Measurements from ENCODE around the gene LDAF1. TPM values are rescaled to one million over a fixed set of nuclear protein-coding genes. Genes with fewer than 3 reads are reported as not detected.
"Not testable (repeated sequence)": the region's sequence is repeated elsewhere in the genome, so short reads cannot be mapped to it uniquely, and the experiment has no call there.

Gene LDAF1
- total RNA-seq (10 to 100 TPM; 25.1 to 45.6 TPM), polyA plus RNA-seq (10 to 100 TPM; 10.4 to 15.6 TPM)
- long read RNA-seq, donor 1, transcript TMEM159-202 (5 exons, 1,812 nt): major isoform, 8 of 19 reads
- long read RNA-seq, donor 1, transcript TMEM159-201 (5 exons, 2,014 nt): minor isoform, 7 of 19 reads
- long read RNA-seq, donor 1, partial matches to known transcripts: 0 of 19 reads
- long read RNA-seq, donor 1, other reads (novel, unspliced or antisense): 0 of 19 reads
- long read RNA-seq, donor 2, partial matches to known transcripts: 0 of 5 reads
- long read RNA-seq, donor 2, other reads (novel, unspliced or antisense): 0 of 5 reads
- long read RNA-seq, donor 3, transcript TMEM159-202 (5 exons, 1,812 nt): major isoform, 5 of 43 reads
- long read RNA-seq, donor 3, partial matches to known transcripts: 33 of 43 reads
- long read RNA-seq, donor 3, other reads (novel, unspliced or antisense): 0 of 43 reads
- long read RNA-seq, donor 4, partial matches to known transcripts: 0 of 2 reads
- long read RNA-seq, donor 4, other reads (novel, unspliced or antisense): 0 of 2 reads
- long read RNA-seq, donor 5, transcript TMEM159-201 (5 exons, 2,014 nt): major isoform, 8 of 13 reads
- long read RNA-seq, donor 5, partial matches to known transcripts: 0 of 13 reads
- long read RNA-seq, donor 5, other reads (novel, unspliced or antisense): 0 of 13 reads

- Histone ChIP-seq H3K4me3 (peak within 1 kb of the TSS; percentile 66), H3K27ac (ENCODE audit: low read depth in 1 of 2, low read length in 1 of 2) (peak within 1 kb of the TSS; percentile 74 to 77), H3K9ac (ENCODE audit: insufficient read depth in 1 of 2, low read length in 2 of 2) (peak within 1 kb of the TSS in 1 of 2 donors; percentile 17), H3K36me3 (ENCODE audit: control insufficient read depth in 4 of 4, insufficient read depth in 4 of 4, low read length in 4 of 4) (no peaks in the 10 kb centered on the region), H3K4me1 (ENCODE audit: control insufficient read depth in 5 of 5, insufficient read depth in 5 of 5, low read length in 5 of 5) (peaks cover 4 to 40% (median 8%) of the 10 kb centered on the region in 5 donors), H3K9me3 (ENCODE audit: control insufficient read depth in 4 of 4, insufficient read depth in 3 of 4, low read length in 3 of 4) (no peaks in the 10 kb centered on the region), H3K27me3 (ENCODE audit: control insufficient read depth in 3 of 3, insufficient read depth in 3 of 3, low read length in 2 of 3) (no peaks in the 10 kb centered on the region)
- DNase-seq (peak; percentile 83 to 91 (median 86)), ATAC-seq (ENCODE audit: insufficient read depth, low FRiP score) (peak; percentile 94)
- WGBS, 2 donors: 1% methylated on average over 54 to 59 of the region's 59 CpGs
- TF ChIP-seq CTCF (IDR thresholded peaks at IDR 0.05; ENCODE audit: control extremely low read depth, extremely low read depth): no peak
These were observed at the start of gene LDAF1 for GRCh38 chr16:21158208-21159110. Gene LDAF1, plus strand, starts transcription at chr16:21158674. Its CDS starts 2,509 bp downstream, at chr16:21161183.

DNA sequence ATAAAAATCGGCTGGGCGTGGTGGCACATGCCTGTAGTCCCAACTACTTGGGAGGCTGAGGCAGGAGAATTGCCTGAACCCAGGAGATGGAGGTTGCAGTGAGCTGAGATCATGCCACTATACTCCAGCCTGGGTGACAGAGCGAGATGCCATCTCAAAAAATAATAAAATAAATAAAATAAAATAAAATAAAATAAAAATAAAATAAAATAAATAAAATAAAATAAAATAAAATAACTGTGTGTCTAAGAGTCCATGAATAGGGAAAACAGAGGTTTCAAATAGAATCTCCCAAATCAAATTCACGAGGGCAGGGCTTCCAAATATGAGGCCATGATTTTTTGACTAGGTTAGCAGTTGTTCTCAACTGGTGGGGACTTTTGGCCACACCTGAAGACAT, 42.9 kb upstream of the LDAF1 start:
- H3K27ac ChIP-seq (ENCODE audit: low read depth in 1 of 2, low read length in 1 of 2); H3K9me3 ChIP-seq (ENCODE audit: control insufficient read depth in 4 of 4, insufficient read depth in 3 of 4, low read length in 3 of 4); H3K9ac ChIP-seq (ENCODE audit: insufficient read depth in 1 of 2, low read length in 2 of 2); H3K4me1 ChIP-seq (ENCODE audit: control insufficient read depth in 5 of 5, insufficient read depth in 5 of 5, low read length in 5 of 5); H3K4me3 ChIP-seq; DNase-seq; ATAC-seq (ENCODE audit: insufficient read depth, low FRiP score); H3K36me3 ChIP-seq (ENCODE audit: control insufficient read depth in 4 of 4, insufficient read depth in 4 of 4, low read length in 4 of 4); H3K27me3 ChIP-seq (ENCODE audit: control insufficient read depth in 3 of 3, insufficient read depth in 3 of 3, low read length in 2 of 3): not testable (repeated sequence)
- WGBS, 2 donors: 97 to 99% methylated on average over 4 of the region's 4 CpGs

DNA sequence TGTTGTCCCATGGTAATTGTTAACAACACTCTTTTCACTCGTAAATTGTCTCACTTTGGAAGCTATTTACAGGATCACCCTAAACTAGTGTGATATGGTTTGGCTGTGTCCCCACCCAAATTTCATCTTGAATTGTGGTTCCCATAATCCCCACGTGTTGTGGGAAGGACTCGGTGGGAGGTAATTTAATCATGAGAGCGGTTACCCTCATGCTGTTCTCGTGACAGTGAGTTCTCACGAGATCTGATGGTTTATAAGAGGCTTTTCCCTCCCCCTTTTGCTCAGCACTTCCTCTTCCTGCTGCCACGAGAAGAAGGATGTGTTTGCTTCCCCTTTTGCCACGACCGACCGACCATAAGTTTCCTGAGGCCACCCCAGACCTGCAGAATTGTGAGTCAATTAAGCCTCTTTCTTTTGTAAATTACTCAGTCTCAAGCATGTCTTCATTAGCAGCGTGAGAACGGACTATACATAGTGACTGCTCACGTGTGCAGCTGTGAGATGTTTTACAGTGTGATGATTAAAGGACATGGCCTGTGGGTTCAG, 42.3 kb upstream of the LDAF1 start:
- no peak for ATAC-seq (ENCODE audit: insufficient read depth, low FRiP score)
- H3K36me3 ChIP-seq (ENCODE audit: control insufficient read depth in 4 of 4, insufficient read depth in 4 of 4, low read length in 4 of 4): no peaks in the 10 kb centered on the region
- peaks cover 0 to 2% (median 0%) of the 10 kb centered on the region in 5 donors for H3K4me1 ChIP-seq (ENCODE audit: control insufficient read depth in 5 of 5, insufficient read depth in 5 of 5, low read length in 5 of 5)
- H3K27me3 ChIP-seq (ENCODE audit: control insufficient read depth in 3 of 3, insufficient read depth in 3 of 3, low read length in 2 of 3): no peaks in the 10 kb centered on the region
- H3K27ac ChIP-seq (ENCODE audit: low read depth in 1 of 2, low read length in 1 of 2): no peak overlapping the region
- peak in 1 of 3 donors; percentile 4 for DNase-seq
- H3K9me3 ChIP-seq (ENCODE audit: control insufficient read depth in 4 of 4, insufficient read depth in 3 of 4, low read length in 3 of 4): no peaks in the 10 kb centered on the region
- no peak overlapping the region for H3K4me3 ChIP-seq
- TF ChIP-seq CTCF (IDR thresholded peaks at IDR 0.05; ENCODE audit: control extremely low read depth, extremely low read depth): no peak
- WGBS, 2 donors: 43% methylated on average over 13 of the region's 13 CpGs
- no peak overlapping the region for H3K9ac ChIP-seq (ENCODE audit: insufficient read depth in 1 of 2, low read length in 2 of 2)

Measured in lung (tissue), 16 donors.